Measurements from ENCODE around the gene SLC13A5.
"Not testable (repeated sequence)": the region's sequence is repeated elsewhere in the genome, so short reads cannot be mapped to it uniquely, and the experiment has no call there.

SLC13A5 gene

GRCh38 chr17:6683730-6684459 lies 29.3 kb downstream of the SLC13A5 start:
- no peak for DNase-seq (ENCODE audit: low spot score)

DNA sequence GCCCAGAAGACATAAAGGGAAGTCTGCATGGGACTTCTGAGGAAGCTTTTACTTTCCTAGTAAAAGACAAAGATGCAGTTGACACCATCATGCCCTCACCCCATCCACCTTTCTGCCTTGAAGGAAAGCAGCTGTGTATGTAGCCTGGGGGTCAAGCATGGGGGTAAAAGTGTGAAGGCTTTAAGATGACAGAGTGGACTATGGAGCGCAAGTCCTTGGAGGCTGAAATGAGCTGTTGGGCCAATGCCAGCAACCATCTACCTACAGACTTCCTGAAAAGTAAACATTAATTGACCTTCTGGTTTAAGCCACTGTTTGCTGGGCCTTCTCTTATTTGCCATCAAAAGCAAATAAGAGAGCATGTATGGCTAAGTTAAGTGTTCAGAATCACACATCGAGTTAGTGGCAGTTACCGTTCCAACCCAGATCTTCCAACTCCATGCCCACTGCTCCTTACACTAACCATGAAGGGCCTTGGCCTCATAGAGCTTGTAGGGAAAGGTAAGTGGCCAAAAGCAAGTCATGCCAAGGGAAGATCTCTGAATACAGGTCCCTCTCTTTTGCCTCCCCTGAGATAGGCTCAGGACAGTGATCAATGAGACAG lies 30.0 kb downstream of the SLC13A5 start:
- DNase-seq (ENCODE audit: low spot score): no peak

GRCh38 chr17:6682339-6682738 lies 30.8 kb downstream of the SLC13A5 start:
- DNase-seq (ENCODE audit: low spot score): no peak

- no peak for DNase-seq (ENCODE audit: low spot score)
Observed at GRCh38 chr17:6681671-6682070, 31.5 kb downstream of the SLC13A5 start.

DNA sequence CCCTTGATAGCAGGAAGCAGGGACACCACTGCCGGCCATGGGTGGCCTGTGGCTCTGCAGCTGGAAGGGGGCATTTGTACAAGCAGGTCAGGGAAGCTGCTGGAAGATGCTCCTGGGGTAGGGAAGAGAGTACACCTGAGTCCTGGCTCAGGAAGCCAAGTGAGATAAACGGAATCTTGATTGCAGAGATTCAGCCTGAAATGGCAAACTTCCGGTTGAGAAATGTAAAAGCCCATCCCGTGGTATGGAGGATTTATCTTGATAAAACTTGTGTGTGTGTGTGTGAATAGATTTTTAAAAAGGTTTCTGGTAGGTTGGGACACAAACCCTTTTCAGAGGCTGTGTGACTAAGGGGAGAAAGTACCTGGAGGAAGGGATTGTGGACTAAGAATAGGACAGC lies 32.0 kb downstream of the SLC13A5 start:
- no peak for DNase-seq (ENCODE audit: low spot score)

- no peak for DNase-seq (ENCODE audit: low spot score)
Observed at GRCh38 chr17:6679241-6679640, 33.9 kb downstream of the SLC13A5 start.

DNA sequence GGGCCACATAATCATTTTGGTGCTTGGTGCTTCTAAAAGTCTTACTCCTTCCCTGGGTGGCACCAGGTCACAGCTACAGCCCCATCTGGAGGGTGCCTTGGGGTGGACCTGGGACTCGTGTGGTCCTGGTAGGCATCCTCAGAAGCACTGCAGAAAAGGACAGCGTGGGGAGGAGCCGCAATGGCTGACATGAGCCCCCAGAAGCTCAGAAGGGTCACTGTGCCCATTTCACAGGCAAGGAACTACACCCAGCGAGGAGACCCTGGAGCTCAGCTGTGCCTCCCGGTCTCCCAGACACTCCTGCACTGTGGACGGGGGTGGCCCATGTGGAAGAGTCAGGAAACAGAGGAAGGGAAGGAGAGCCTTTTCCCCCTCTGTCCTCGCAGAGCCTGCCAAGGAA lies 35.2 kb downstream of the SLC13A5 start:
- DNase-seq (ENCODE audit: low spot score): no peak

DNA sequence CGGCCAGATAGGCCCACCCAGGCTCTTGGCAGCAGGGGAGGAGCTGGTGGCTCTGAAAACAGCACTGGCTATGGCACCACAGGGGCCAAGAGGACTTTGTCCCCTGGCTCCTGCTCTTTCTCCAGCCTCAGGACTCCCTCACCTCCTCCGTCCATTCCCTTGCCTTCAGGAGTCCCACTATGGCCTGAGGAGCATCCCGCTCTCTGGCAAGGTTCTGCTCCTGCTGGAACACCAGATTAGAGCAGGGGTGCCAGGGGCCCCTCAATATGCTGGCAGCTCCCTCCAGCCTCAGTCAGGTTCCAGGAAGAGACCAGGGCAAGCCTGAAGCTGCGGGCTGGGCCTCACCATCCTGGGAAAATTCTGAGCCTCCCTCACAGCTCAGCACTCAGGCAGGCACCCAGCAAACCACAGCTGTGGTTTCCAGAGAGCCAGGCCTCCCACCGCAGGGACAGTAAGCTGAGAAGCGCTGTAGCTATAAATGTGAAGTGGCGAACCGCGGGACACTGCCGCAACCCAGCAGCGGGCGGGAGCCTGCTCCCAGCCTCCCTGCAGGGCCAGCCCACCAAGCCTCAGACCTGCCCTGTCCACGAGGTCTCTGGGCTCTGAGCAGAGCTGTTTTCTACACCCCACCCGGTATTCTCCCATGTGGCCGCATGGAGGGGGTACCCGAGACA lies 35.9 kb downstream of the SLC13A5 start:
- no peak for DNase-seq (ENCODE audit: low spot score)

DNA sequence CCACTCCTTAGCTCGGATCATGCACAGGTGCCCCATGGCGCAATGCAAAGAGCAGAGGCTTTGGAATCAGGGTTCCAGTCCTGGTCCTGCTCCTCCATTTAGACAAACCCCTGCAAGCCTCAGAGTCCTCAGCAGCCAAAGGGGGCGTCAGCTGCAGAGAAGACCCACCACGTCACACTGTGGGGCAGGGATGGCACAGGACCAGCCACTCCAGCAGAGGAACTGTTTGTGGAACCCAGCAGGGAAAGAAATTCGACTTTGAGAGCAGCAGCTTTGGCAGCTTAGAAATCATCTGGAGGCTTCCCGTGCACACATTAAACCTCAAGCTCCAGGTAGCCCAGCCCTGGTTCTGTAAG lies 36.4 kb downstream of the SLC13A5 start:
- DNase-seq (ENCODE audit: low spot score): no peak

GRCh38 chr17:6675201-6675825 lies 37.9 kb downstream of the SLC13A5 start:
- no peak for DNase-seq (ENCODE audit: low spot score)

DNA sequence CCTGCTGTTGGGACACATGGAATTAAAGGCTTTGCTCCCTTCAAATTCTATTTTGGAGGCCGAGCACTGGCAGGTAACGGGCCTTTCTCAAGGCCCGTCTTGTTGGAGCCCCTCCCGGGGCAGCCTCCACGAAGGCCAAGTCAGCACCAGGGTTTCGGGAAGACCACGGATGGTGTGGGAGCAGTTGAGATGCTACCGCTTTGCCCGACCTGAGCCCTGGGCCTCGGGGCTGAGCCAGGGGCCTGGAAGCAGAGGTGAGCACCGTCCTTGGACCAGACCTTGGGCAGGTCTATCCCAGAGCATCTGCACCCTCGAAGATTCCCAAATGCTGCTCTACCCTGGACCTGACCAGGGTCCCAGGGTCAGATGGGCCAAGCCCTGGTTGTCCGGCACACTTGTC lies 38.6 kb downstream of the SLC13A5 start:
- no peak for DNase-seq (ENCODE audit: low spot score)

DNA sequence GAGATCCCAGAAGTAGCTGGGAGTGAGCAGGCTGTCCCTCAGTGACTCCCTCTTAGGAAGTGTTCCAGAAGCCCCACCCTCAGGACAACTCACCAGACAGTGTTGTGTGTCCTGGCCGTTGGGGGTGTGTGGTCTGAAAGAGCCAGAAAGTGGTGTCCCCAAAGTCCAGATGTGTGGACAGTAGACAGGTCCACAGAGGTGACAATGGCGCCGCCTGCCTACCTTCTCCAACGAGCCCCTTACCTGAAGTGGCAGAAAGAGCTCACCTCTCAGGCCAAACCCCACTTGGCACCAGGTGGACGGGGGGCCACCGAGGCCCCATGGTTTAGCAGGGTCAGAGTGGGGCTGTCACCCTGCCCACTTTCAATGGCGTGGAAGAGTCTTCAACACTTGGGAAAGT lies 41.7 kb downstream of the SLC13A5 start:
- no peak for DNase-seq (ENCODE audit: low spot score)

- DNase-seq (ENCODE audit: low spot score): no peak
Observed at GRCh38 chr17:6670999-6671398, 42.2 kb downstream of the SLC13A5 start.

DNA sequence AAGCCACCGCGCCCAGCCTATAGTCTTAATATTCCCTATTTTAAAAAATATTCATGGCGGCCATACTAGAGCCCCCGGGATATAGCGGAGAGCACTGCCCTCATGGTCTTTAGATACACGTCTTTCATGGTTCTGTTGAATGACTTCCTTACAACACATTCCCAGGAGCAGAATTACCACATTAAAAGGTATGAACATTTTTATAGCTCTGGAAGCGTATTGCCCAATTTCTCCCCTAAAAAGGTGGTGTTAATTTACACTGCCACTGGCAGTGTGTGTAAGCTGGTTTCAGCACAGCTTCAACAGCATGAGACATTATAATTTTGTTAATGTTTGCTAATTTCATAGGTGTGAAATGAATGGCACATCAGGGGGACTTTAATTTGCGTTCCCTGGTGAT lies 42.6 kb downstream of the SLC13A5 start:
- DNase-seq (ENCODE audit: low spot score): no peak

GRCh38 chr17:6669479-6670212 lies 43.5 kb downstream of the SLC13A5 start:
- no peak for DNase-seq (ENCODE audit: low spot score)

DNA sequence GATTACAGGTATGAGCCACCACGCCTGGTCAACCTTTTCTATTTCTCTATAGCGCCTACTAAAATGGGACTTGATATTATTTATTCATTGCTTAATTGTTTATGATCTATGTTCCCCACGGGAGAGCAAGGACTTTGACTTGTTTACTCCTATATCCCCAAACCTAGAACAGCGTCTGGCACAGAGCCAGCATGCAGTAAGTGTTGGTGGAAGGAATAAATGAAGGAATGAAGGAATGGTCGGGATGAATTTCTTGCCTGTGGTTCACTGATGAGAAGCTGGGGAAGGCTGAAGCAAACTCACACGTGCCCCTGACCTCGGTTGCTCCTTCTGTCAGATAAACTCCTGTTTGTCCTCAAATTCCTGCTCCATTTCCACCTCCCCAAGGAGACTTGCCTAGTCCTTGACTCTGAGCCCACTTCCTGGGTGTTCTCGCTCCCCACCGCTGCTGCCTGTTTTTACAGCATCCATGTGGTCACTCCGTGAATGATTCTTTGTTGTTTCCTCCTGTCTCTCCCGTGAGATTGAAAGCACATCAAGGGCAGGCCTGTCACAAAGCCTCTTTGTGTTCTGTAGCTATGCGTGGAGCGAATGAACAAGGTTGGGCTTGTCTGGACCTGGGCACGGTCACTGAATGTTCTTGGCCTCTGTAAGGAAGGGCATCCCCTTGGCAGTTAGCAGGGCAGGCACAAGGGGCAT lies 44.3 kb downstream of the SLC13A5 start:
- no peak for DNase-seq (ENCODE audit: low spot score)

- no peak for DNase-seq (ENCODE audit: low spot score)
Observed at GRCh38 chr17:6668219-6668618, 45.0 kb downstream of the SLC13A5 start.

DNA sequence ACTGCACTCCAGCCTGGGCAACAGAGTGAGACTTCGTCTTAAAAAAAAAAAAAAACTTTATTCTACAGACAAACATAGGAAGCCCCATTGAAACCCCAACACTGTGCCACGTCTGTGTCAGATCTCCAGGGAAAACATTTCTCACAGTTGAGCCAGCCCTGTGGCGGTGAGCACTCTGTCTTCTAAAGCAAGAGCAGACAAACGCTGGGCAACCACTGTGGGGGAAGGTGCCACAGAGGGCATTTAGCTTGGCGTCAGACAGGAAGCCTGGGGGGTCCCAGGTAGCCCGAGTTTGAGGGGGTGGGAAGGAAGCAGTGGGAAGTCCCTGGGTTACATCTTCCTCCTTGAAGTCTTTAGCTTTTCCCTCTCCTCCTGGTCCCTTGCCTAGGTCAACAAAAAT lies 45.7 kb downstream of the SLC13A5 start:
- no peak for DNase-seq (ENCODE audit: low spot score)

GRCh38 chr17:6666557-6666956 lies 46.6 kb downstream of the SLC13A5 start:
- no peak for DNase-seq (ENCODE audit: low spot score)

DNA sequence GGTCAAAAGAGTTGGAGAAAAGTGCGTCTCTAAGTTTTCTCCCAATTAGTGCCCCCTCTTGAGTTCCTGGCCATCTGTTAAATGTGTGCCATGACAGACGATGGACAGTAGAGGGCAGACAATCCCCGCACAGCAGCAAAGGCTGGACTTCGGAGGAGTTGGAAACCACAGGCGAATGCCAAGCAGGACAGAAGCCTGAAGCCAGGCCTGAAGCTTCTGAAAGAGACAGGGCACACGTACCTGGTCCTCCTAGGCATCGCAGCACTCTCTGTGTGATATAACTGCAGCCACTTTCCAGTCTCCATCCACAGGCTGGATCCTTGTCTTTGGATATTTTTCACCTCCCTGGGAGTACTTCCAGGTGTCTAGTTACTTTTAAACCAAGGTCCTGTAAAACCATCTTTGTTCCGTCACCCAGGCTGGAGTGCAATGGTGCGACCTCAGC lies 47.1 kb downstream of the SLC13A5 start:
- peak; percentile 68 for DNase-seq (ENCODE audit: low spot score)

DNA sequence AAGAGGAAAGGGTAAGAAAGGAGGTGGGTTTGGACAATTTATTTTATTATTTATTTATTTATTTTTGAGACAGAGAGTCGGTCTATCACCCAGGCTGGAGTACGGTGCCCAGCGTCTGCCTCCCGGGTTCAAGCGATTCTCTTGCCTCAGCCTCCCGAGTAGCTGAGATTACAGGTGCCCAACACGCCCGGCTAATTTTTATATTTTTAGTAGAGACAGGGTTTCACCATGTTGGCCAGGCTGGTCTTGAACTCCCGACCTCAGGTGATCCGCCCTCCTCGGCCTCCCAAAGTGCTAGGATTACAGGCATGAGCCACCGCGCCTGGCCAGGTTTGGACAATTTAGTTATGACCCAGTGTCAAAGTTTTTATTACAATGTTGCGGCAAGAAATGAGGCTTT lies 50.0 kb downstream of the SLC13A5 start:
- DNase-seq (ENCODE audit: low spot score): not testable (repeated sequence)

- DNase-seq (ENCODE audit: low spot score): no peak
Observed at GRCh38 chr17:6661464-6661848, 51.7 kb downstream of the SLC13A5 start.
